Omental fat pad (tissue), 4 donors: ENCODE results near the gene GPR157. TPM values are rescaled to one million over a fixed set of nuclear protein-coding genes. Genes with fewer than 3 reads are reported as not detected.

Experiments
- ATAC-seq: fragments of 150-250 bp; one replicate; pipeline ENCODE4 v1.9.1; 2016; ENCODE audit warnings: mild to moderate bottlenecking, moderate library complexity; ENCODE audit not compliant: low FRiP score
- DNase-seq: peaks from one replicate; pipeline ENCODE4 v3.0.0-alpha.2; 2019; ENCODE audit warnings: low spot score
- total RNA-seq, 4 donors: library from RNA; depleted of rRNA; stranded (reverse); fragments of >200 nt; gene quantifications; one replicate each; pipeline ENCODE4 v1.1.0, GENCODE V29; 2016
- TF ChIP-seq, protein P1 (sequence below), 3 donors: fragments of 450-650 bp; IDR thresholded peaks; one replicate each; pipeline ENCODE4 v1.5.1; 2016 to 2017; ENCODE audit warnings: antibody characterized with exemption in 3 of 3, mild to moderate bottlenecking in 3 of 3, moderate library complexity in 2 of 3

The GPR157 gene
- total RNA-seq, 4 donors from 2014 or later, result 1.6 to 8.8 (median 6.9) TPM

DNA sequence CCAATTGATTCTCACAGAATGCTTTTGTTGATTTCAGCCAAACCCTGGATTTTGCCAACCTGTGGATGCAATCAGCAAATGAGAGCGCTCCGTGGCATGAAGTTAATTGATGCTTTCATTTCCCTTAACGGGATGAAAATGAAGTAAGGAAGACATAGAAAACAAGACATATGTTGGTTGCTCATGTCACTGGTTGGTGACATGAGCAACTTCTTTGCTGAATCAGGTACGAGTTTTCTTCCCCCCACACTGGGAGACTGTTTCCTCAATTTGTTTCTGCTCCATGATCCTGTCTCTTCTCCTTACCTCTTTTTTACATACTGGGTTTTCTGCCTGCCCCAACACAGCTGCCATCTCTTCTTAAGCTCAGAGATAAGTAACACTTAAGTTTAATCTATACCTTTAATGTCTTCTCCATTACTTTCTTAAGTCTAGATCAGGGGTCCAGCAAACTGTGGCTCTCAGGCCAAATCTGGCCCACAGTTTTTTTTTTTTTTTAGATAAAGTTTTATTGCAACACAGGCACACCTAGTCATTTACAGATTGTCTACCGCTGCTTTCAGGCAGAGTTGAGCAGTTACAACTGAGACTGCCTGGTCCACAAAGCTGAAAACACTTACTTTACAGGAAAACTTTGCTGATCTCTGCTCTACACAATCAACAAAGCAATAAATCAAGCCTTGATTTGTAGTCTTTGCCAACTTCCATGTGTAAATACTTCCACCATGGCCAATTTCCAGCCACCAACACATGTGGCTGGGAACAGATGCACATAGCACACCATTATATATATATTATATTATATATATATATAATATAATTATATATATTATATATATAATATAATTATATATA lies 13.3 kb downstream of the GPR157 start:
- DNase-seq (no peak), ATAC-seq (no peak)
- TF ChIP-seq, protein P1, sequence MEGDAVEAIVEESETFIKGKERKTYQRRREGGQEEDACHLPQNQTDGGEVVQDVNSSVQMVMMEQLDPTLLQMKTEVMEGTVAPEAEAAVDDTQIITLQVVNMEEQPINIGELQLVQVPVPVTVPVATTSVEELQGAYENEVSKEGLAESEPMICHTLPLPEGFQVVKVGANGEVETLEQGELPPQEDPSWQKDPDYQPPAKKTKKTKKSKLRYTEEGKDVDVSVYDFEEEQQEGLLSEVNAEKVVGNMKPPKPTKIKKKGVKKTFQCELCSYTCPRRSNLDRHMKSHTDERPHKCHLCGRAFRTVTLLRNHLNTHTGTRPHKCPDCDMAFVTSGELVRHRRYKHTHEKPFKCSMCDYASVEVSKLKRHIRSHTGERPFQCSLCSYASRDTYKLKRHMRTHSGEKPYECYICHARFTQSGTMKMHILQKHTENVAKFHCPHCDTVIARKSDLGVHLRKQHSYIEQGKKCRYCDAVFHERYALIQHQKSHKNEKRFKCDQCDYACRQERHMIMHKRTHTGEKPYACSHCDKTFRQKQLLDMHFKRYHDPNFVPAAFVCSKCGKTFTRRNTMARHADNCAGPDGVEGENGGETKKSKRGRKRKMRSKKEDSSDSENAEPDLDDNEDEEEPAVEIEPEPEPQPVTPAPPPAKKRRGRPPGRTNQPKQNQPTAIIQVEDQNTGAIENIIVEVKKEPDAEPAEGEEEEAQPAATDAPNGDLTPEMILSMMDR (IDR thresholded peaks at IDR 0.05), result no peak

DNA sequence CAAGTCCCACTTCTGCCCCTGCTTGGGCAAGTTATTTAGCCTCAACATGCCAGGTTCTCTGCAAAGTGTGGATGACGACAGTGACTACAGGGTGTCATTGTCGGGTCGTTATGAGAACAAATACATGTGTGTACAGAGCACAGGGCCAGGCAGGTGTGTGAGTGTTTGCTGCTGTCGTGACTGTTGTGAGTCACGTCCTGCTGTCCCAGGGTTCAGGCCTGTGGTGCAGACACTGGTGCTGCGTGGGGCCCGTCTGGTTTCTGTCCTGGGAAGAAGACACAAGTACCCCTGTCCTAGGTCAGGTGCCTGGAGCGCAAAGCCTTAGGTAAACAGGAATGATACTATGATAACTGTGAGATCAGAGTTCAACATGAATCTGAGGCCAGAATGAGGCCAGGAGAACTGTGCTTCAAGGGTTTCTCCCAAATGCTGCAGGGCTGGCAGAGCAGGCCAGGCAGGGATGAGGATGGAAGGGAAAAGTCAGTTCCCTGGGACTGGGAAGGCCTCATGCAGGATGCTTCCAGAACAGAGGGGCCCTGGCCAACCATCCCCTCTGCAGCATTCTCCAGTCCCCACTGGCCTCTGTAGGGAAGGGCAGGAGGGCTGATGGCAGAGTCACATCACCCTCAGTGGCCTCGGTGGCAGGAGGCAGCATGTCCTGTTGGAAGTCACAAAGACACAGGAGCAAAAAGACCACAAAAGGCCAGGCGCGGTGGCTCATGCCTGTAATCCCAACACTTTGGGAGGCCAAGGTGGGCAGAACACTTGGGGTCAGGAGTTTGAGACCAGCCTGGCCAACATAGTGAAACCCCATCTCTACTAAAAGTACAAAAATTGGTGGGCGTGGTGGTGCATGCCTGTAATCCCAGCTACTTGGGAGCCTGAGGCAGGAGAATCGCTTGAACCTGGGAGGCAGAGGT lies 15.7 kb downstream of the GPR157 start:
- DNase-seq (no peak), ATAC-seq (no peak)
- TF ChIP-seq, protein P1 (IDR thresholded peaks at IDR 0.05), result no peak

DNA sequence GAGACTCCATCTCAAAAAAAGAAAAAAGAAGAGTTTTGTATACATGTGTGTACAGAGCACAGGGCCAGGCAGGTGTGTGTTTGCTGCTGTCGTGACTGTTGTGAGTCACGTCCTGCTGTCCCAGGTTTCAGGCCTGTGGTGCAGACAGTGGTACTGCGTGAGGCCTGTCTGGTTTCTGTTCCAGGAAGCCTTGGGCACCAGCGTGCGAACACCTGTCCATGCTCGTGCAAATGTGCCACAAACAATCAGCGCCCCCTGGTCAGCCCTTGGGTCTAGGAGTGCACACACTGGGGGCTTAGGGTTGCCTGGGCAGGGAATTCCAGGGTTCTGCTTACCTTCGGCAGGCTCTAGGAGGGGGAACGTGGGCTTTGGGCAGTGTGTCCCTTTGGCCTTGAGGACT lies 16.9 kb downstream of the GPR157 start:
- TF ChIP-seq, protein P1 (IDR thresholded peaks at IDR 0.05), result no peak
- ATAC-seq (no peak), DNase-seq (no peak)

DNA sequence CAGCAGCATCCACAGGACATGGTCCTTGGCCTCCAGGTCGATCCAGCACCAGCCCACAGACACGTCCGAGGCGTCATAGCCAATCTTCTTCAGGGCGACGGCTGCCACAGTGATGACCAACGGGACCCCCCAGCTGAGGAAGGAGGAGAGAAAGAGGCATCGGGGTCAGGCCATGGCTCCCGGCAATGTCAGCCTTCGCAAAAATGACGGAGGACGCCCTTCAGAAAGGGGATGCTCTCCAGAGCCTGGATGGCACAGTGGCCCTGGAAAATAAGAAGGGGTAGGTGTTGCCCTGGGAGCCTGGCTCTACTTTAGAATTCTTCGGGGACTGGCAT lies 17.6 kb downstream of the GPR157 start:
- no peak for DNase-seq
- TF ChIP-seq, protein P1 (IDR thresholded peaks at IDR 0.05), result no peak
- ATAC-seq, result no peak

DNA sequence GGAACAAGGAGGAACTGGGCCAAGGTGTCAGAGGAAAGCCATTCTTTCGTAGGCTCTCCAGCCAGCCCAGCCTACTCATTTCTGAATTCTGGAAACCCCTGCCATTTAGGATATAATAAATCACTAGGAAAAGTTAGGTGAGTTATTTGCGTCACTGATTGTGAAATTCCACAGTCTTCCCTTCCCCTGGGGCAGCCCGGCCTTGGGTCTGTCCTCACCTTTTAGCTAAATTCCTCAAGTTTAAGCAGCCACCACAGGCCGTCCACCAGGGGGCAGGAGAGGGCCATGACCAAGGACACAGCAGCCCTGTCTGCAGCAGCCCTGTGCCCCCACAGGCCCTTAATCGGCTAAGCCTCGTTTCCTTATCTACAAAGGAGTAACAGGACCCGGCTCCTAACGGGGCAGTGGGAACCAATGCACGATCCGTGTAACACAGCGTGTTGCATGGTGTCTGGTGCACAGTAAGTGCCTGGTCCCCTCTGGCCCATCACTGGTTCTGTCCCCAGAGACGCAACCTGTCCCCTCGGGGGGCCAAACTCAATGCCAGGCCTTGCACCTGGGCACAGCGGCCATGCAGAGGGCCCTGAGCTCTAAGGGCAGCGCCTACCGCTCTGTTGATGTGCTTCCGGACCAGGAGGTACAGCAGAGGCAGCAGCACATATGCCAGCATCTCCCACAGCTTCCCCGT lies 18.1 kb downstream of the GPR157 start:
- DNase-seq (peak; percentile 99), ATAC-seq (peak; percentile 94)
- TF ChIP-seq, protein P1 (IDR thresholded peaks at IDR 0.05), result peak in 1 of 3 donors; percentile 88

DNA sequence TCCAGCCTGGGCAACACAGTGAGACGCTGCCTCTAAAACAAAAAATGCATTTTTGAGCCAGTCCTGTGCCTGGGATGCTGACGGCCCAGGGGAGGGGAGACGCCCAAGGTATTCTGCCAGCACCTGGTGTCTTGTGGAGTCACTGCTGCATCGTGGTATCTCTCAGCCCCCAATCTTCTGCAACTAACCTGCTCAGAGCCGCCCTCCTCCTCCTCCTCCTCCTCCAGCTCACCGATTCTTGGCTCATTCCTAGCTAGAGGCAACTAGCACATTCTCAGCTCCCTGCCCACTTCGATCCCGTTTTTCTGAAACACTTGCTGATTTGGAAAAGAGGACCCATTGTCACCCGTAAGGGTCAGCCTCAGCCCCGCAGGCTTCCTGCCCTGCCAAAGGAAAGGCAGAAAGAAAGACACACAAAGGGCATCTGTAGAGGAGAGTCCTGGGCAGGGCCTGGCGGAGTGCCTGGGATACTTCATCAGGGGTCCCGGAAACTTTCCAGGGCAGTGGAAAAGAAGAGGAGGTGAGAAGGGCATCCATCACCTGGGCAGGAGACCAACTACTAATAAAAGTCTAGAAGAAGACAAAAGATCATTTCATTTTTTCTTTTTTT lies 20.7 kb downstream of the GPR157 start:
- no peak for DNase-seq
- TF ChIP-seq, protein P1 (IDR thresholded peaks at IDR 0.05), result no peak
- ATAC-seq, result no peak
